ENCODE results near the gene KLF16. TPM values are rescaled to one million over a fixed set of nuclear protein-coding genes. Genes with fewer than 3 reads are reported as not detected.
"Not testable (repeated sequence)": the region's sequence is repeated elsewhere in the genome, so short reads cannot be mapped to it uniquely, and the experiment has no call there.

Gene KLF16
- total RNA-seq, 1 donor from 2014 or later = 5.6 TPM

DNA sequence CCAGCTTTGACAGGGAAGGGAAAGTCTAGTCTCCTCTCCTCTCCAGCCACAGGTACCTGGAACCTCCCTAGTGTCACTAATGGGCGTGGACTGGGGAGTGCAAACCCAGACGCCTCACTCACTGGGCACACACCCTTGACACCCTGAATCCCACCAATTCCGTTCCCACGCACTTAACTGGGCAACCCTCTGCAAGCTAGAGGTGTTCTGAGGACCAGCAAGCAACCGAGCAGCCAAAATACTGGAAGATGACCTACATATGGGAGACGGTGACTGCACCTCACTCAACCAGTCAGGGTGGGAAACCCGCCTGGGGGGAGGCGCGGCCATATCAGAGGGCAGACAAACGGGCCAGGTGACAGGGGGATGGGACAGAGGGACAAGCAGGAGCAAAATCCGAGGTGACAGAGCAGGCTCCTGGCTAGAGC is 20.9 kb upstream of the KLF16 start:
- DNase-seq (ENCODE audit: low read depth in 2 of 2) = no peak

DNA sequence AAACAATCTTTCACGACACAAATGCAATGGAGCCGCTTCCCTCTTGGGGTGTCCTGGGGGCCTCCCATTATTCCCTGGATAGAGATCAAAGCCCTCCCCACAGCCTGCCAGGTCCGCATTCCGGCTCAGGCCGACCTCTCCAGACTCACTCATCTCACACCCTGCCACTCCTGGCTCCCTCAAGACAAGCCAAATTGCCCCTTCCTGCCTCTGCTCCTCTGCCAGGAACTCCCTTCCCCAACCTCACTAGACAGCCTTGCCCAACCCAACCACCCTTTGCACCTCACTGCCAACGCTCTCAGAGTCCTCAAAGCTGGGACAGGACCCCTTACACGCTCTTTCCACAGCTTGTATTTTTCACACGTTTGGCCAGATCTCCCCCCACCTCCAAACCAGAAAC is 20.4 kb upstream of the KLF16 start:
- no peak for DNase-seq (ENCODE audit: low read depth in 2 of 2)

GRCh38 chr19:1882786-1883692 is 19.7 kb upstream of the KLF16 start:
- DNase-seq (ENCODE audit: low read depth in 2 of 2) = no peak

DNA sequence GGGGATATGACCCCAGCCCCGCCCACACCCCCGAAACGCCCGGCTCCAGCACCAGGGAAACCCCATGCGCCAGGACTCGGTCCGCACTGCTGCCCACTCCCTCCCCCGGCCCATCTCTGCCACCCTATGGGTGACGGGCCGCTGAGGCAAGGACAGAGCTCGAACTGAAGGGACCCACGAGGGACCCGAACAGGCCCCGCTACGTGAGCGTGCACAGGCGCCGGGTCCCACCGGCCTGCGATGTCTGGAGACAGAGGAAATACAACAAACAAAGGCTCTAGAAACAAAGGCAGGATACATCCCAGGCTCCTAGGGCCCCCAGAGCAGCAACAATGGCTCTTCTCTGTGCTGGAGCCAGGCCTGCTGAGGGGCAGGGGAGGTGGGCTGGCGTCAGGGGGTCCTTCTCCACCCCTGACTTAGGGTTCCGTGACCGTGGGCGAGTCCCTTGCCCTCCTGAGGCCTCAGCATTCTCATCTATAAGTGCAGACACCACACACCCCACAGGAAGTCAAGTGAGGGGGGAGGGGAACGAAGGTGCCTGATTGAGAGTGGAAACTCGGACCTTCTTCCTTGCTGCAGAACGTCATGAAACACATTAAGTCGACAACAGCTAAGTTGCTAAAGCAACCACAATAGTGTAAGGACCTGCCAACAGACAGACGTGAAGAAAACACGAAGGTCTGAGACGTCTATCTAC is 18.9 kb upstream of the KLF16 start:
- peak in 1 of 2 donors; percentile 68 for DNase-seq (ENCODE audit: low read depth in 2 of 2)

- DNase-seq (ENCODE audit: low read depth in 2 of 2) = not testable (repeated sequence)
These were observed 18.2 kb upstream of the KLF16 start for GRCh38 chr19:1881393-1882088.

GRCh38 chr19:1880611-1881392 is 17.4 kb upstream of the KLF16 start:
- no peak for DNase-seq (ENCODE audit: low read depth in 2 of 2)

- not testable (repeated sequence) for DNase-seq (ENCODE audit: low read depth in 2 of 2)
These were observed 16.6 kb upstream of the KLF16 start for GRCh38 chr19:1879982-1880381.

- DNase-seq (ENCODE audit: low read depth in 2 of 2) = not testable (repeated sequence)
These were observed 15.2 kb upstream of the KLF16 start for GRCh38 chr19:1878583-1878982.

GRCh38 chr19:1877280-1877660 is 13.9 kb upstream of the KLF16 start:
- not testable (repeated sequence) for DNase-seq (ENCODE audit: low read depth in 2 of 2)

- not testable (repeated sequence) for DNase-seq (ENCODE audit: low read depth in 2 of 2)
These were observed 13.3 kb upstream of the KLF16 start for GRCh38 chr19:1876496-1877279.

DNA sequence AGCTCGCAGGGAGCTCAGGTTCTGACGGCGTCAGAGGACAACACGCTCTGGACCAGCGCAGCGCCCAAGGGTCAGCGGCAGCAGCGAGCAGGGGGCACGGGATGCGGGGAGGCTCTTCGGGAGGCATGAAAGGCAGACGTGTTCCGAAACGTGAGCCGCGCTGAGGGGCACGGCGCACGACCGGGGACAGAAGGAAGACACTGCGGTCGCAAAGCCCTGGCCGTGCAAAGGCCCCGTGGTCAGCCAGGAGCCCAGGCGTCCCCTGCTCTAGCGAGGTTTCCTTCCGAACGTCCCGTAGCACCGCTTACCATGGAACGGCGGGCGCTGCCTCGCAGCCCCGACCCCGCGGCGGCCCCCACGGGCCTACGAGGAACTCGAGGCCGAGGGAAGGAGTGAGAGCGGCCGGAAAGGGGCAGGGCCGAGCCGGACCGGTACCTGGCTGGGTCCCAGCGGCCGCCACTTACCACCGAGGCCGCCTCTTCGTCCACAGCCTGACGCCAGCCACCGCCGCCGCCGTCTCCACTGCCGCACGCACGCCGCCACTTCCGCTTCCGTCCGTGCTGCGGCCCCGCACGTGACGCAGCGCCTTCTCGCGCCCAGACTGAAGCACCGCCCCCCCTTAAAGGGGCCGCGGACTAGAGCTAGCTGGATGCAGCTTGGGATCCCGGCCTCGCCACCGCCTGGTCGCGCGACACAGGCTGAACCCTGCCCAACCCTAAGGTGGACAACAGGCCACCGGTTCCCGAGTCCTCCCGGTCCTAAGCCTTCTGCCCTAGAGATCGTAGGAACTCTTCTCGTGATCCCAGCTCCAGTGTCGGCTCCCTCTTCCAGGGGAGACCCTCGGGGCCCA is 12.5 kb upstream of the KLF16 start:
- peak; percentile 93 to 95 for DNase-seq (ENCODE audit: low read depth in 2 of 2)

- DNase-seq (ENCODE audit: low read depth in 2 of 2) = not testable (repeated sequence)
These were observed 11.9 kb upstream of the KLF16 start for GRCh38 chr19:1875265-1875645.

DNA sequence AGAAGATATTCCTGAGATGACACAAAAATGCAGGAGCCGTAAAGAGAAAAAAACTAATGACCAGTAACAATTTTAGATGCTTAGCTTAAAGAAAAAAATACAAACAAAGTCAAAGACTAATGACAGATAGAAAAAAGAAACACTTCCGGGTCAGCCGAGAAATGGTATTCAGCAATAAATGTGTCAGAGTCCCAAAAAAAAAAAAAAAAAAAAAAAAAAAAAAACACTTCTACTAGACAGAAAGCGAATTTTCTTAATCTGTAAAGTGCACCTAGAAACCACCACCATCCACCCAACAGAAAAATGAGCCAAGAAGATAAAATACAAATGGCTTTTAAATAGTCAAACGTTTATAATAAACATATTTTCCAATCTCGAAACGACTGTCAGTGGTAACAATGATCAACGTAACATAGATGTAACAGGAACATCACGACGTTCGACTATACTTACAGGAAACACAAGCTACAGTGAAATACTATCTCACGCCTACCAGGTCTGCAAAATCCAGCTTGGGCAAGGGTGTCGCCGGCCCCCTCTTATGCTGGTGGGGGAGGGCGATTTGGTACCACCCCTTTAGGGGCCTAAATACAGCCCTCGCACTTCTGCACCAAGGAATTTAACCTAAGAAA is 11.3 kb upstream of the KLF16 start:
- peak in 1 of 2 donors; percentile 56 for DNase-seq (ENCODE audit: low read depth in 2 of 2)

GRCh38 chr19:1873524-1874473 is 10.4 kb upstream of the KLF16 start:
- DNase-seq (ENCODE audit: low read depth in 2 of 2) = peak; percentile 65 to 88

- DNase-seq (ENCODE audit: low read depth in 2 of 2) = no peak
These were observed 9.6 kb upstream of the KLF16 start for GRCh38 chr19:1872807-1873523.

DNA sequence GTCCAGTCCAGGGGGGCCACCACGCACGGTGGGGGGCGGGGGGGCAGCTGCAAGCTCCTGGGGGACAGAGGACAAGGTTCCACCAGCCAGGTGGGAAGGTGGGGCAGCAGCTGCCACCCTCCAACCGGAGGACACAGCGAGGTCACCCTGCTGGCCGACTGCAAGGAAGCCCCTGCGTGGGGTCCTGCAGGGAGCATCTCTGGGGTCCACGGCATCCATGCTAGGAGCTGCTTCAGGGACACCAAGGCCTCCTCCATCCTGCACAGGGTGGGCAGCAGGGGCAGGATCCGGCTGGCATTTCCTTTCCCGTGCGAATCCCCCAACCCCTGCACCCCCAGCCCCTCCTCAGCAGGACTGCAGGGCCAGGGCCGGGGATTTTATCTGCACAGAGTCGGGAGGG is 8.3 kb upstream of the KLF16 start:
- DNase-seq (ENCODE audit: low read depth in 2 of 2) = no peak

DNA sequence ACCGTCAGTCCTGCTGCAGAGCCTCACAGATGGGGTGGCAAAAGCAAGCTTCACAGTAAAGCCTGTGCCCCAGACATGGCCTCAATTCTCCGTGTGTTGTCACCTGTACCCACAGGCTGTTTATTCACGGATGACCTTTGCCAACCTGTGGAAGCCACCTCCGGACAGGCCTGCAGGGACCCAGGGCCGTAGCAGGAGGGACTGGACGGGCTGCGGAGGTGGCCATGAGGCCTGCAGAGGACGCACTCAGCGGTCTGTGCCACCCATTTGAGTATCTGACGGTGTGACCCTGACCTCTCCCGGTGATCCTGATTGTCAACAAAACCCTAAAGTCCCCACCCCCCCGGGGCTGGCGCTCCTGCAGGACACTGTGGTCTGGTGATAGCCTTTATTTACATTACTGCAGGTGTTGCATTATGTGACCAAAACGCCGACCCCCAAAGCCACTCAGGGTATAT is 7.8 kb upstream of the KLF16 start:
- no peak for DNase-seq (ENCODE audit: low read depth in 2 of 2)
